Stomach (tissue), 19 donors: ENCODE data around the gene ZNF593OS. TPM values are rescaled to one million over a fixed set of nuclear protein-coding genes. Genes with fewer than 3 reads are reported as not detected.
A peak's percentile ranks its signal among the peaks of the same experiment; 100 is the strongest.

ENCODE experiments used
- DNase-seq, 2 donors: peaks; one replicate each; pipeline versions ENCODE4 v3.0.0 to v3.0.0-alpha.2; 2013 to 2019
- H3K27ac ChIP-seq, 5 donors: fragments of 200-600 bp in 4 of 5; sonication (generic) in 4 of 5; one replicate each; pipeline ENCODE4 v1.5.1; 2013 to 2019; ENCODE audit warnings: mild to moderate bottlenecking in 1 of 5, moderate library complexity in 1 of 5
- H3K27me3 ChIP-seq, 3 donors: fragments of 200-600 bp; sonication (generic); one replicate each; pipeline ENCODE4 v1.5.1; 2017 to 2019; ENCODE audit warnings: mixed run types in 1 of 3
- H3K36me3 ChIP-seq, 4 donors: fragments of 200-600 bp; sonication (generic); 1 replicate in 3 of 4; 2 replicates in 1 of 4; pipeline ENCODE4 v1.5.1; 2016 to 2019
- H3K4me1 ChIP-seq, 4 donors: fragments of 200-600 bp; sonication (generic); one replicate each; pipeline ENCODE4 v1.5.1; 2016 to 2019
- H3K4me3 ChIP-seq, 4 donors: fragments of 200-600 bp; sonication (generic) in 3 of 4; one replicate each; pipeline ENCODE4 v1.5.1; 2016 to 2019; ENCODE audit warnings: mild to moderate bottlenecking in 1 of 4
- H3K9me3 ChIP-seq, 4 donors: fragments of 200-600 bp; sonication (generic); one replicate each; pipeline ENCODE4 v1.5.1; 2016 to 2019
- EP300 ChIP-seq: sonication (generic); formaldehyde crosslinking; IDR thresholded peaks from one replicate; pipeline ENCODE4 v1.6.1; 2017; ENCODE audit warnings: antibody characterized with exemption
- POLR2A ChIP-seq, 4 donors: fragments of 450-650 bp; IDR thresholded peaks; one replicate each; pipeline ENCODE4 v1.6.1; 2016; ENCODE audit warnings: antibody characterized with exemption in 4 of 4, control low read depth in 2 of 4, mild to moderate bottlenecking in 1 of 4, moderate library complexity in 1 of 4
- POLR2AphosphoS5 ChIP-seq, 3 donors: sonication (generic); formaldehyde crosslinking; IDR thresholded peaks; one replicate each; pipeline ENCODE4 v1.6.1; 2016; ENCODE audit warnings: antibody characterized with exemption in 3 of 3
- WGBS, 5 donors: extraction: QIAGEN DNeasy Blood & Tissue Kit in 3 of 5; methylation state at CpG; one replicate each; pipeline versions ENCODE4 v1.1.5 to v1.1.7; 2013 to 2018; 5-methylcytosine and 5-hydroxymethylcytosine counted together
- intact Hi-C: fragments of 100-400 bp; cut with DNase I; formaldehyde crosslinking; loops from one replicate; pipeline ENCODE4 v1.15.1; 2023; ENCODE audit warnings: low total_unique reads
- long read RNA-seq, 10 donors: transcript quantifications; one replicate each; lab custom pipeline, GENCODE V29; 2026
- polyA plus RNA-seq, 3 donors: library from polyadenylated mRNA; stranded (reverse); fragments of 200-250 nt; gene quantifications; one replicate each; pipeline ENCODE4 v1.2.3, GENCODE V29; 2013
- total RNA-seq, 5 donors: library from RNA; depleted of rRNA; stranded (reverse); fragments of >200 nt; gene quantifications; one replicate each; pipeline versions ENCODE4 v1.1.0 to v1.2.3, GENCODE V29; 2014 to 2016
- TF ChIP-seq, protein P1 (sequence below), 7 experiments: fragments of 450-650 bp in 4 of 7; fragments of 200-600 bp in 3 of 7; sonication (generic) in 3 of 7; IDR thresholded peaks; one replicate each; pipeline ENCODE4 v1.5.1; 2016 to 2019; ENCODE audit warnings: antibody characterized with exemption in 7 of 7, control low read depth in 2 of 7, mild to moderate bottlenecking in 1 of 7
- donor health status: healthy with polysubstance abuse.
- donor health status: Bipolar disorder and iron deficiency.
- donor health status: healthy.

The ZNF593OS gene
- total RNA-seq (not detected), polyA plus RNA-seq (under 1 TPM in 2 of 3 donors, not detected in 1; 0.30 to 0.76 TPM)
- long read RNA-seq, donor 1: 0 reads
- long read RNA-seq, donor 2: 0 reads
- long read RNA-seq, donor 3: 0 reads
- long read RNA-seq, donor 4: 0 reads
- long read RNA-seq, donor 5: 0 reads
- long read RNA-seq, donor 6: 0 reads
- long read RNA-seq, donor 7, partial matches to known transcripts: 9 of 49 reads
- long read RNA-seq, donor 7, other reads (novel, unspliced or antisense): 40 of 49 reads
- long read RNA-seq, donor 8, partial matches to known transcripts: 0 of 60 reads
- long read RNA-seq, donor 8, other reads (novel, unspliced or antisense): 60 of 60 reads
- long read RNA-seq, donor 9: 0 reads
- long read RNA-seq, donor 10: 0 reads

DNA sequence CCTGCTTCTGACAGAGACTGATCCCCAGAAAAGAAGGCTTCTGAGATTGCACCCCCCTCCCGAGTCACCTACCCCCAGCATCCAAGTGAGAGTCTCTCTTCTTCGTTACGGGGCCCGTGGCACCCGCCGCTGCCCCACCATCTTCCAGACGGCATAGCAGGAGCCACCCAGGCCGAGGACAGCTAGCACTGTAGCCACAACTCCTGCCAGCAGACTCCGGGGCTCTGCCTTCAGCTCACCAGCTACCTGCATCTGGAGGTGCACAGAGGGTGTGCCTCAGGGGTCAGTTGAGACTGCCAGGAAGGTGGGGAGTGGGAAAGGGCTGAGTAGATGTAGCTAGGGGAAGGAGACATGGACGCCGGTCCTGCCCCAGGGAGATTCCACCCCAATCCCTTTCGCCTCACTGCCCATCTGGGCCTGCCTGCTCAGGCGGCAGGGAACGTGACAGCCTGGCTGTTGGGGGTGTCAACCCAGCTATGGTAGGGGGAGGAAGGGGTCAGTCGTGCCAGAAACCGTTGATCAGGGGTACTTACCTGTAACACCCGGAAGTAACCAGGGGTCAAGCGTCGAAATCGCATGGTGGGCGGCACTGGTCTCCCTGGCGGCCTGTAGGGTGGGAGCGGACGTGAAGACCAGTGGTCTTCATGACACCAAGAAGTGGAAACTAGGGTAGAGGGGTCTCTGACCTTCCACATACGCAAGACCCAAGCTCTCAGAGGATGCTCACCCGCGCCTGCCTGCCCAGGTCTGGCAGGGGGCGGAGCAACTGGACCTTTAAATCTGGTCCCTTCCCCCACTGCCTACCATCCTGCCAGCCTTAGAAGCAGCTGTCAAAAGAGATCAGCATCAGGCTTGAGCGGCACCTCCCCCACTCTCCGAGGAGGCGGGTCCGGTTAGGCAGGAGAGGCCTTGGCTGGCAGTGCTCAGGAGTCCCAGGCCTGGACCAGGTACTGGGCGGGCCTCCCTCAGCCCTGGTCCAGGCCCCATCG, at the start of gene ZNF593OS:
ZNF593OS (minus strand) TSS at position 749 of the 989 bp plus-strand sequence; CDS start at position 578, 171 bp downstream.
- no peak for TF ChIP-seq EP300
- TF ChIP-seq, protein P1, sequence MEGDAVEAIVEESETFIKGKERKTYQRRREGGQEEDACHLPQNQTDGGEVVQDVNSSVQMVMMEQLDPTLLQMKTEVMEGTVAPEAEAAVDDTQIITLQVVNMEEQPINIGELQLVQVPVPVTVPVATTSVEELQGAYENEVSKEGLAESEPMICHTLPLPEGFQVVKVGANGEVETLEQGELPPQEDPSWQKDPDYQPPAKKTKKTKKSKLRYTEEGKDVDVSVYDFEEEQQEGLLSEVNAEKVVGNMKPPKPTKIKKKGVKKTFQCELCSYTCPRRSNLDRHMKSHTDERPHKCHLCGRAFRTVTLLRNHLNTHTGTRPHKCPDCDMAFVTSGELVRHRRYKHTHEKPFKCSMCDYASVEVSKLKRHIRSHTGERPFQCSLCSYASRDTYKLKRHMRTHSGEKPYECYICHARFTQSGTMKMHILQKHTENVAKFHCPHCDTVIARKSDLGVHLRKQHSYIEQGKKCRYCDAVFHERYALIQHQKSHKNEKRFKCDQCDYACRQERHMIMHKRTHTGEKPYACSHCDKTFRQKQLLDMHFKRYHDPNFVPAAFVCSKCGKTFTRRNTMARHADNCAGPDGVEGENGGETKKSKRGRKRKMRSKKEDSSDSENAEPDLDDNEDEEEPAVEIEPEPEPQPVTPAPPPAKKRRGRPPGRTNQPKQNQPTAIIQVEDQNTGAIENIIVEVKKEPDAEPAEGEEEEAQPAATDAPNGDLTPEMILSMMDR (IDR thresholded peaks at IDR 0.05): no peak
- TF ChIP-seq POLR2AphosphoS5 (IDR thresholded peaks at IDR 0.05): no peak
- no peak for TF ChIP-seq POLR2A (IDR thresholded peaks at IDR 0.05)
- Histone ChIP-seq H3K4me3 (peak within 1 kb of the TSS; percentile 75 to 93 (median 84)), H3K36me3 (peaks cover 0 to 10% (median 5%) of the 10 kb centered on the region in 4 donors), H3K9me3 (no peaks in the 10 kb centered on the region), H3K4me1 (peaks cover 12 to 24% (median 22%) of the 10 kb centered on the region in 4 donors), H3K27me3 (no peaks in the 10 kb centered on the region), H3K27ac (peak within 1 kb of the TSS in 2 of 5 donors; percentile 85 to 91)
- 91 to 93% (median 92%) methylated on average over 32 to 34 of the region's 34 CpGs for whole genome bisulfite sequencing, 5 donors
- intact Hi-C loops: no loop called here
- no peak for DNase-seq

DNA sequence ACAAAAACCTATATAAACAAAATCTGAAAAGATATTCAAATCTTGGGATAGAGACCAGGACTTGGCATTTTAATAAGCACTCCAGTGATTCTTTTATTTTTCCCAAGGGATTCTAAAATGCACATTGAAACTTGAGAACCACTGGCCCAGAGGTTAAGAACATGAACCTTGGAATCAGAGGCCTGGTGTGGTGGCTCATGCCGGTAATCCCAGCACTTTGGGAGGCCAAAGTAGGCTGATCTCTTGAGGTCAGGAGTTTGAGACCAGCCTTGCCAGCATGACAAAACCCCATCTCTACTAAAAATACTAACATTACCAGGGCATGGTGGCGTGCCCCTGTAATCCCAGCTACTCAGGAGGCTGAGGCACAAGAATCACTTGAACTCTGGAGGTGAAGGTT, 49.5 kb upstream of the ZNF593OS start:
- intact Hi-C loops: no loop called here
- WGBS, 5 donors: 83 to 97% (median 90%) methylated on average over 2 of the region's 2 CpGs
- no peak for DNase-seq

DNA sequence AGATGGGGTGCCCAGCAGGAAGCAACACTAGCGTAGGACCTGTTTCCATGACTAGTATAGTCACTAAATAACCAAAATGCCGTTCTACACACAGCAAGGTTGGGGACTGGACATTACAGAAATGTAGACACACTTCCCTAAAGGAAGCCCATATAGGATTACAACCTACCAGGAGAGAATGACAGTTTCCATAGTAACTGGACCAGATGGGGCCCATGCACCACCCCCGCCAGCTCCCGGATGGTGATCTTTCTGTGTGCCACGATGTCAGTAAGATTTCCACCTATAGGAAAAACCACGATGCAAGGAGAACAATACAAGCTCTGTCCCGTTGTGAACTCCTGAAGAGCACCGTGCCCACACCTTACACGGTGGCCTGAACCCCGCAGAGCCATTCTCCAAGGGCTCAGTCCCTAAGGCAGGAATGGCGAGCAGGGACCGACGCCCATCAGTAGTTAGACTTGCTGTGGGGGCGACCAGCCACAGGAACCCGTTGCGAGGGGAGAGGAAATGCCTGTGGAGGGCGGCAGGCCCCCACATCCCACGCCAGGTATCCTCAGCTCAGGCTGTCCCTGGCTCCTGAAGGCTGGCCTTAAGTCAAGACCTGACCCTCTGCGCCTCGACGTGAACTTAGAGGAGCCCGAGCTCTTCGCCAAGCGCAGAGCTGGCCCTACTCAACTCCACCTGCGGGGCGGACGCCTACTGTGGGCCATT, 48.7 kb upstream of the ZNF593OS start:
- intact Hi-C loops: no loop called here
- peaks cover 0 to 29% (median 7%) of the 10 kb centered on the region in 3 donors for H3K27me3 ChIP-seq
- no peak overlapping the region for H3K4me3 ChIP-seq
- no peak overlapping the region for H3K27ac ChIP-seq
- H3K9me3 ChIP-seq: no peaks in the 10 kb centered on the region
- H3K4me1 ChIP-seq: peaks cover 3 to 12% (median 6%) of the 10 kb centered on the region in 4 donors
- no peak for DNase-seq
- TF ChIP-seq EP300 (no peak), POLR2AphosphoS5 (IDR thresholded peaks at IDR 0.05) (no peak), POLR2A (IDR thresholded peaks at IDR 0.05) (no peak)
- TF ChIP-seq, protein P1 (IDR thresholded peaks at IDR 0.05): no peak
- WGBS, 5 donors: 63 to 72% (median 67%) methylated on average over 24 to 27 of the region's 27 CpGs
- H3K36me3 ChIP-seq: no peaks in the 10 kb centered on the region

More for the DNA sequence above, 49.5 kb upstream of the ZNF593OS start:
- Histone ChIP-seq H3K36me3 (no peaks in the 10 kb centered on the region), H3K9me3 (no peaks in the 10 kb centered on the region), H3K27ac (no peak overlapping the region), H3K4me1 (peaks cover 8 to 20% (median 14%) of the 10 kb centered on the region in 4 donors), H3K27me3 (peaks cover 0 to 36% (median 10%) of the 10 kb centered on the region in 3 donors), H3K4me3 (no peak overlapping the region)
- no peak for TF ChIP-seq POLR2A (IDR thresholded peaks at IDR 0.05)
- no peak for TF ChIP-seq POLR2AphosphoS5 (IDR thresholded peaks at IDR 0.05)
- TF ChIP-seq, protein P1 (IDR thresholded peaks at IDR 0.05): no peak
- no peak for TF ChIP-seq EP300
